ENCODE data around the gene LAMA3.
A peak's percentile ranks its signal among the peaks of the same experiment; 100 is the strongest.
"Not testable (repeated sequence)": the region's sequence is repeated elsewhere in the genome, so short reads cannot be mapped to it uniquely, and the experiment has no call there.

LAMA3 gene

DNA sequence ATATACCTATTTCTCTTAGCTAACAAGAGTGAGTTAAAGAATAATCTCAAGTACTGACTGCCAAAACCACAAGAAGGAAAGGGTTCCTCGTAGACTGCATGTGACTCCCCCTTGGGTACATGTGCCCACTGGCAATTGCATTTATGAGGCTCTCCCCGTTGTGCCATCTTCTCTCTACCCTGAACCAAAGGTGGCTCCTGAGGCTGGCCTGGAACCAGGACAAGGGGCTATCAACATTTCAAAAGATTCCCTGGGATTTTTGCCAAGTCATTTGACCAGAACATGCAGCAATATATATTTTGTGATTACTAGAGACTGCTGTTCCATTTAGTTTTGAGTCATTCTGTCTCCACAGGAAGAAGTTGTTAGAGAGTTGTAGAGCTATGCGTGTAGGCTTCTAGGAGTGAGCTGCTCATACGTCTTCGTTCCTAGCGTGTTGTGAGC is 45.8 kb downstream of the LAMA3 start:
- no peak for DNase-seq

DNA sequence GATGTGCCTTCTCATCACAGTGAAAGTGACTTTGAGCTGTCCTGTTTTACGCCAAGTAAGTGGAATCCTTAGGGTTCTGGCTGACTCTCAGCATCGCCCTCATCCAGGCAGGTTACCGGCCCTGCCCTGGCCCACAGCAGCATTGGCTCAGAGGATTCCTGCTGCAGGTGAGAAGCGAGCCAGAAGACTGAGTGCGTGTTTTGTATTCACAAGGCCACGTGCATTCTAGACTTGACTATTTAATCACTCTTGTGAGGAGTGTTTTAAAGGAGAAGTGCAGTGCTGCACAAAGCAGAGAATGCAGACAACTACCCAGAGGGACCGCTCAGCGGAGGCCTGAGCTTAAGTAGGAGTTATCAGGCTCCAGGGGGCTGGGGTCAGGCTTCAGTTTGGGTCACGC is 48.3 kb downstream of the LAMA3 start:
- DNase-seq = no peak

- no peak for DNase-seq
These were observed 48.9 kb downstream of the LAMA3 start for GRCh38 chr18:23738151-23738550.

DNA sequence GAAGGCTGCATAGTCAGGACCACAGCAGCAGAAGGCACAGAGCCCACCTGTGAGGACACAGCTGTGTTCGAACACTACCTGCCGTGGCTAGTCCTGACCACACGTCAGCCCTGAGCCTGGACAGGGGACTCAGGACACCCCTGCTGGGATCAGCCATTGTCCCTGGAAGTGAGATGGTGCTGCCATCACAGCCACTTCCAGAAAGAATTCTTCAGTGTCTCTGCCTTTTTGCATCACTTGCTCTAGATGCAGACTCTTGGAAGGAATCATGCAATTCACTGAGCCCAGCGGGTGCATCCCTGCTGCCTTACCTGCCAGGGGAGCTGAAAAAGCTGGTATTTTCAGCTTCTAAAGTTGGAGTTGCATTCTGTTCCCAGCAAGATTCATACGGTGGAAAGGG is 49.3 kb downstream of the LAMA3 start:
- no peak for DNase-seq

DNA sequence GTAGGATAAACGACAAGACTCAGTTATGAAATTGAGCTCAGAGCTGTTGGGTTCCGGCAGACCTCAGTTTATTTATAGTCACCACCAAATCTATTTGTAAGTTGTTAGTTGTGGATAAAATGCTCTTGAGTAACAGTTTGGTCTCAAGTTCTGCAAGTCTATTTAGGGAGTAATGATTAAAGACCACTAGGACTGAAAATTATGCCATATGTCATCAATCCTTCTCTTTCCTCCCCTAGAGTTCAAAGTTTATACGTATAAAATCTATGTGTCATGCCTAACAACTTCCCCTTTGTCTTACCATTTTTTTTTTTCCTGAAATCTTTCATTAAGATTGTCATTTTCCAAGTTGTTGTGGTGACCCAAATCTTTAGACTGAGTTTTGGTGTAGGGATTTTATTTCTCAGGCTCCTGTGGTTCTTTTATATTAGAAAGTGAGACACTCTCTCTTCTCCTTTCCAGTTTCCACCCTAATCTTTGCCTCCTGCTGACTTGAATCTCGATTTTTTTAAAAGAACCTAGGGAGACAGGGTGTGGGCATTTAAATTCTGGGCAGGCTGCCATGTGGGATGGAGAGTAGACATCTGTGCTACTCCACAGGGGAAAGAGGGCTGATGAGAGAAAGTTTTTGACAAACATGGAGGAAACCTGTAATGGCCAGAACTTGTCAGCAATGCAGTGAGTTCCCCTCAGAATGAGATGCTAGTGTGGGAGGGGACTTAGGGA is 51.0 kb downstream of the LAMA3 start:
- no peak for DNase-seq

GRCh38 chr18:23741967-23742366 is 52.7 kb downstream of the LAMA3 start:
- DNase-seq = not testable (repeated sequence)

- peak in 1 of 2 experiments; percentile 11 for DNase-seq
These were observed 54.6 kb downstream of the LAMA3 start for GRCh38 chr18:23743733-23744333.

DNA sequence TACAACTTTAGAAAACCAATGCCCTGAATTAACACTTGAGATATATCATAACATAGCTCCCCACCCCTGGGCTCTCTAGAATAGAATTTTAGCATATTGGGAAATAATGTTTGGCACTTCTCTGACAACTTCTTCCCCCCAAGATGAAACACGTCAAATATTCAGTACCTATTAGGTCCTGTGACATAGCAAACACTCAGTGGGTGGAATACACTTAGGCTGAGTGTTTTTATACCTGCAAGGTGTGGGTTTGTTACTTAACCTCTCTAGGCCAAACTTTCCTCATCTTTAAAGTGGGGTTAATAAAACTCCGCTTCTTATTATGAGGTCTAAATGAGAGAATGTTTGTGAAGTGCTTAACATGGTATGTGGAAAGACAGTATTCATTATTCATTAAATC is 56.1 kb downstream of the LAMA3 start:
- DNase-seq = no peak

DNA sequence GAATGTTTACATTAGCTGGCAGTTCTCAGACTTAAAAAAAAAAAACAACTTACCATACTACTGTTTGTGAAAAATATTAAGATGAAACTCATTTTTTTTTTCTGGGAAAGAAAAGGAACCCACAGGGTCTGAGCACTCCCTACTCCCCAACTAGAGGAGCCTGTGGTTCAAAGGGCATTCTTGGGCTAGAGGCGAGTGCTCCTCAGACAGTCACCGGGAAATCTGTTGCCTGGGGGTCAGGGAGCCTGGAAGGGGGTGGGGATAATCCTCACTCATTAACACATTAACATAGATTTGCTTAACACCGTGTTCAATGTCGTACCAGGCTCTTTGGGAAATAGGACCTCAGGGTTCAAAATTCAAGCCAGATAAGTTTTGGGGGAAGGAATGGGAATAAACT is 57.6 kb downstream of the LAMA3 start:
- no peak for DNase-seq

DNA sequence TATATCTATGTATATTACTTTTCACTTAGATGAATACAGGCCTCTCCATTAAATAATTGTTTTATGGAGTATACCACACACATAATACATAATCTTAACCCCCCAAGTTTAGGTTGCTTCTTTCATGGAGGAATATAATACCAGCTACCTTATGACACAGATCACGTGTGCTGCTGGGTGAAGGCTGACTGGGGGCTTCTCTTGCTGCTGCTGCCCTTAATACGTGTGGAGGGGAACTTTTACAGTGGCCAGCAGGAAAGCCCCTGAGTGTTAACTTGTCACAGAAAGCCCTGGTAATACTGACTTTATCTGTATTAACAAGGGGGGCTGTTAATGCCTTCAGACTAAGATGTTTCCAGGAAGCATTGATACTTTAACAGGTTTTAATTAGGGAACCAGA is 63.1 kb downstream of the LAMA3 start:
- DNase-seq = no peak

DNA sequence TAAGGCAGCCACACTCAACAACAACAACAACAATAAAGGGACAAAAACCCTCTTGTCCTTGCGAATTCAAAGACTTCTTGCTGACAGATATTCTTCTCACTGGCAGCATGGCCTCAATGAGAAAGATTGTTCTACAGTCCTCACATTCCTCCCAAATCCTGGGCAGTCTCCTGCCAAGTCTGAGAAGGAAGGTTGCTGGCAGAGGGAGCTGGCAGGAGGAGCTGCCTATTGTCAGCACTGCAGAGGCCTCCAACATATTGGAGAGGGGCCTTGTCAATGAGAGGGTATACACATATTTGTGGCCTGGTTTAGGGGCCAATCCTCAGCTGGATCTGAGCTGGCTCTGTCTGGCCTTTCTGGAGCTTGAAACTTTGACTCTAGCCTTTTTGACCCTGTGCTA is 63.5 kb downstream of the LAMA3 start:
- no peak for DNase-seq

GRCh38 chr18:23756590-23757436 is 67.6 kb downstream of the LAMA3 start:
- no peak for DNase-seq

DNA sequence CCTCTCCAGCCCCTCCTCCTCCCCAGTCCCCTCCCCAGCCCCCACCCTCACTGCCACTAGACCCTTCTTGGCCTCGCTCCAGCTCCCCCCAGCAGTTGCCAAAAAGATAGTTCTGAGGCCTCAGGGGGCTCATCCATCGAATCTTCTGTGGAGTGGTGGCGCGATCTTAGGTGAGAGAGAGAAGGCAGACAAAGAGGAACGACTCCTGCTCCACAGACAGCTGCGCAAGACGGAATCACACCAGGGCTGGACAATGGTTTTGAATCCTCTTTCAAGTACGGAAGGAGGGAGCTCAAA is 68.1 kb downstream of the LAMA3 start:
- DNase-seq = no peak

GRCh38 chr18:23758281-23758680 is 69.0 kb downstream of the LAMA3 start:
- DNase-seq = no peak

- no peak for DNase-seq
These were observed 72.7 kb downstream of the LAMA3 start for GRCh38 chr18:23761941-23762340.

DNA sequence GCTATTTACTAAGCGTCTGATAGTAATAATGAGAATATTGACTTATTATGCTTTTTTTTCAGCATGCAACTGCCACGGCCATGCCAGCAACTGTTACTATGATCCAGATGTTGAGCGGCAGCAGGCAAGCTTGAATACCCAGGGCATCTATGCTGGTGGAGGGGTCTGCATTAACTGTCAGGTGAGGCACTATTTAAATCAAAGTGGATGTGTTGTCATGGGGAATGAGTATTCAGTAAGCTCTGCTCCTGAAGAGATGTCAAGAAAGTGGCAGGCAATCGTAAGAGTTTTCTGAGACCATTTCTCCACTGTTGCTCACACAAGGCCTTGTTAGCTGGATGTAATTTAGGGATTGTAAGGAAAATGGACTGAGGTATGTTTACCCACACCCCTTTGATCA is 74.1 kb downstream of the LAMA3 start:
- no peak for DNase-seq

DNA sequence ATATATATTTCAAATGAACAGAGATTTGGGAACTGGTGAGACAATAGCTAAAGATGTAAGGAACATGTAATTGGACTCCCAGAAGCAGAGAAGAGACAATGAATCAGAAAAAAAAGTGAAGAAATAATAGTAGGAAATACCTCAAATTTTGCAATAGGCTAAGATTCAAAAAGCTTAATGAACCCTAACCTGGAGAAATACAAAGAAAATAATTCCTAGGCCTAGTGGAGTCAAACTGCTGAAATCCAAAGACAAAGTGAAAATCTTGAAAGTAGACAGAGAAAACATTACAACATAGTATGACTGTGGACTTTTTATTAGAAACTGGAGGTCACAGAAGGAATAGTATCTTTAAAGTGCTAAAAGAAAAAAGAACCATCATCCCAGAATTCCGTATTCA is 76.7 kb downstream of the LAMA3 start:
- no peak for DNase-seq

DNA sequence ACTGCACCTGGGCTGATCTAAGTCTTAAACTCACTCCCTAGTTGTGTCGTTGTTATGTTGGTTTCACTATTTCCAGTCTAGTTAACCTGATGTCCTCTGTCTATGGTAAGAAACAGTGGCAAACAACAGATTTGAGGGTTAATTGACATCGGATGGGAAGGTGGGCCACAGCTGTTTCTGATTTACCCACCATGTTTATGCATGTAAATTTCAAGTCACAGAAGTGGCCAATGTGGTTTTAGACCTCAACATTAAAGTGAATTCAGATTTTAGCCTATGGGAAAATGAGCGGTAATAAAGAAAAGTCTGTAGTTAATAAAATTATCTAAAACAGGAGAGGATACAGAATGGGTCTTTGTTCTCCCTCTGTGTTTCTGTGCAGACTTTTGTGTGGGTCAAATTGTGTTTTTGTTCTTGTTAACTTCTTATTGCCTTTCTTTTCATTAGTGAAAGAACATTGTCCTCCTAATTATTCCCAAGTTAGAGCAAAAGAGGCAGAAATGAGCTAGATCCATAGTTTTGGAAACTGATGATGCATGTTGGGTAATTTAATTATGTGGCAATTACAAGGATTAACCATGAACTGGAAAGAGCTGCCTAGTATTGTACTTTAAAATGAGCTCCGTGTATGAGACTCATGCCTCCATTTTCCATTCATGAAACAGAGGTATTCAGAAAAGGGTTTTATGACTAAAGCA is 83.2 kb downstream of the LAMA3 start:
- DNase-seq = no peak

- no peak for DNase-seq
These were observed 87.1 kb downstream of the LAMA3 start for GRCh38 chr18:23776306-23776705.

DNA sequence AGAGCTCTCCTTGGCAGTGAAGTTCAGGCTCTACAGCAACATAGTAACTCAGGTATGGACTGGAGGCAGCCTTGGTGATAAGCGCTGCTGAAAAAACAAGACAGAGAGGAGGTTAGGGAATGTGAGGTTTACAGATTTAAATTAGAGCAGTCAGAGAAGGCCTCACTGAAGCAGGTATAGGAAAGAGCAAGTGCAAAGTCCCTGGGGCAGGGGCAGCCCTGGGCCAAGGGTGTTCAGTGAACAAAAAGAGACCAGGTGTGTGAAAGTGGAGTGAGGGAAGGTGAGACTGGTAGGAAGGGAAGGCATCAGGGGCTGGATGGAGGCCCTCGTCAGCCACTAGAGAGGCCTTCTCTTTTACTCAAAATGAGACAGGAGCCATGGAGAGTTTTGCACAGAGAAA is 89.6 kb downstream of the LAMA3 start:
- DNase-seq = no peak

GRCh38 chr18:23779696-23780303 is 90.5 kb downstream of the LAMA3 start:
- peak in 1 of 2 experiments; percentile 2 for DNase-seq

DNA sequence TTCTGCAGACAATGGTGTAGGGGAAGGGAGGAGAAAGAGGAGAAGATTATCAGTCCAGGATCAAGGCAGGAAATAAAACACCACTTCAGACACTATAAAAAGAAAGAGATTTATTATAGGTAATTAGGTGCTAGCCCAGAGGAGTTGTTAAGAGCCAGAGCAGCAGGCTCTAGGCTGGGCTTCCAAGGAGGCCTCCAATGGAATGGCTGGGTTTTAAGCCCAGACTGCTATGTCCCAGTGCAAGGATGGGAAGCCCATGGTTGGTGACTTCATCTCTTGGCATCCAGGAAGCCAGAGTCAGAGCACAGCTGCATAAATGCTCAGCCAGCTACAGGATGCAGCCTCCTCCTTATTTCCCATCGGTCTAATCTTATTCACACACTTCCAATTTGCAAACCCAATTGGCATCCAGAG is 95.6 kb downstream of the LAMA3 start:
- DNase-seq = no peak

- no peak for DNase-seq
These were observed 103.8 kb downstream of the LAMA3 start for GRCh38 chr18:23793051-23793450.
